Measurements from ENCODE around the gene SNX32.
"Not testable (repeated sequence)": the region's sequence is repeated elsewhere in the genome, so short reads cannot be mapped to it uniquely, and the experiment has no call there.

The SNX32 gene

GRCh38 chr11:65887723-65888162, 54.0 kb downstream of the SNX32 start:
- DNase-seq = no peak

- peak; percentile 96 for DNase-seq
Observed at GRCh38 chr11:65888163-65888814, 54.5 kb downstream of the SNX32 start, which contains the start of gene FIBP. Gene FIBP (minus strand): TSS chr11:65888471. CDS start chr11:65888418, 53 bp downstream.

GRCh38 chr11:65890324-65891218, 56.8 kb downstream of the SNX32 start, which contains the start of gene CCDC85B:
Gene CCDC85B (plus strand): TSS chr11:65890673. CDS start chr11:65890784, 111 bp downstream.
- DNase-seq = peak; percentile 98

- DNase-seq = peak; percentile 63
Observed at GRCh38 chr11:65891219-65892136, 57.7 kb downstream of the SNX32 start.

- DNase-seq = not testable (repeated sequence)
Observed at GRCh38 chr11:65892137-65892540, 58.4 kb downstream of the SNX32 start.

- no peak for DNase-seq
Observed at GRCh38 chr11:65892661-65893317, 59.0 kb downstream of the SNX32 start.

- DNase-seq = no peak
Observed at GRCh38 chr11:65894034-65894591, 60.4 kb downstream of the SNX32 start.

GRCh38 chr11:65895482-65895981, 61.8 kb downstream of the SNX32 start:
- no peak for DNase-seq

GRCh38 chr11:65896034-65896999, 62.6 kb downstream of the SNX32 start:
- DNase-seq = no peak

- DNase-seq = no peak
Observed at GRCh38 chr11:65897020-65897471, 63.3 kb downstream of the SNX32 start.

GRCh38 chr11:65898656-65899355, 65.0 kb downstream of the SNX32 start:
- DNase-seq = no peak

- peak; percentile 81 for DNase-seq
Observed at GRCh38 chr11:65899356-65900124, 65.8 kb downstream of the SNX32 start.

GRCh38 chr11:65900125-65900898, 66.5 kb downstream of the SNX32 start, which contains the start of gene FOSL1:
Gene FOSL1 (minus strand): TSS chr11:65900388. CDS start chr11:65900339, 49 bp downstream.
- DNase-seq = peak; percentile 94

GRCh38 chr11:65900899-65901180, 67.1 kb downstream of the SNX32 start:
- no peak for DNase-seq

- DNase-seq = no peak
Observed at GRCh38 chr11:65903068-65903481, 69.3 kb downstream of the SNX32 start.

All from stimulated activated CD4-positive, alpha-beta T cell treated with anti-CD3 and anti-CD28 coated beads, Interleukin-4, amount 100 ng/mL, for 1 hour (primary cell).